Chondrocyte (in vitro differentiated cells): ENCODE data around the gene PTPRK. TPM values are rescaled to one million over a fixed set of nuclear protein-coding genes. Genes with fewer than 3 reads are reported as not detected.

Experiments
- DNase-seq: peaks from one replicate; pipeline ENCODE4 v3.0.0; 2021; ENCODE audit warnings: mixed read lengths, low spot score
- H3K27ac Mint-ChIP-seq: one replicate; pipeline ENCODE4 v1.8.0; 2021; ENCODE audit warnings: mild to moderate bottlenecking, moderate library complexity, mixed read lengths; ENCODE audit not compliant: unreplicated experiment
- H3K27me3 Mint-ChIP-seq: 2 replicates; pipeline ENCODE4 v1.8.0; 2021; ENCODE audit warnings: low read depth, mixed read lengths
- H3K36me3 Mint-ChIP-seq: 2 replicates; pipeline ENCODE4 v1.8.0; 2021; ENCODE audit warnings: low read depth, mixed read lengths
- H3K4me1 Mint-ChIP-seq: 2 replicates; pipeline ENCODE4 v1.8.0; 2021; ENCODE audit warnings: low read depth, mild to moderate bottlenecking, mixed read lengths
- H3K4me3 Mint-ChIP-seq: one replicate; pipeline ENCODE4 v1.8.0; 2021; ENCODE audit warnings: mild to moderate bottlenecking, moderate library complexity, mixed read lengths; ENCODE audit not compliant: unreplicated experiment
- H3K9me3 Mint-ChIP-seq: 2 replicates; pipeline ENCODE4 v1.8.0; 2021; ENCODE audit warnings: low read depth, mixed read lengths
- CTCF ChIP-seq: fragments of 200-600 bp; sonication (generic); IDR thresholded peaks from 2 replicates; pipeline ENCODE4 v1.5.0; 2021; ENCODE audit warnings: antibody characterized with exemption, mild to moderate bottlenecking, moderate library complexity
- total RNA-seq: library from RNA; stranded (reverse); gene quantifications from 3 replicates; pipeline ENCODE4 v1.2.1, GENCODE V29; 2021

Gene PTPRK
- total RNA-seq, 1 donor from 2014 or later = 63.3 TPM

GRCh38 chr6:128017288-128017687 lies 503.1 kb downstream of the PTPRK start:
- TF ChIP-seq CTCF = no peak
- no peaks in the 10 kb centered on the region for H3K36me3 Mint-ChIP-seq
- peaks cover 3% of the 10 kb centered on the region for H3K4me1 Mint-ChIP-seq
- no peak for DNase-seq
- no peak overlapping the region for H3K4me3 Mint-ChIP-seq
- H3K27ac Mint-ChIP-seq = no peak overlapping the region
- no peaks in the 10 kb centered on the region for H3K9me3 Mint-ChIP-seq
- no peaks in the 10 kb centered on the region for H3K27me3 Mint-ChIP-seq

- no peak overlapping the region for H3K4me3 Mint-ChIP-seq
- H3K27ac Mint-ChIP-seq = no peak overlapping the region
- H3K9me3 Mint-ChIP-seq = no peaks in the 10 kb centered on the region
- peak; percentile 39 for TF ChIP-seq CTCF
- H3K36me3 Mint-ChIP-seq = peaks cover 2% of the 10 kb centered on the region
- H3K27me3 Mint-ChIP-seq = no peaks in the 10 kb centered on the region
- H3K4me1 Mint-ChIP-seq = peaks cover 10% of the 10 kb centered on the region
- no peak for DNase-seq
Measured at GRCh38 chr6:128007658-128008057, 512.7 kb downstream of the PTPRK start.

- Mint-ChIP-seq H3K27me3 (no peaks in the 10 kb centered on the region), H3K9me3 (no peaks in the 10 kb centered on the region), H3K36me3 (peaks cover 2% of the 10 kb centered on the region), H3K27ac (no peak overlapping the region), H3K4me3 (no peak overlapping the region), H3K4me1 (peaks cover 8% of the 10 kb centered on the region)
- DNase-seq = no peak
- no peak for TF ChIP-seq CTCF
Measured at GRCh38 chr6:128005009-128005408, 515.4 kb downstream of the PTPRK start.

- Mint-ChIP-seq H3K27me3 (no peaks in the 10 kb centered on the region), H3K36me3 (peaks cover 6% of the 10 kb centered on the region), H3K9me3 (no peaks in the 10 kb centered on the region), H3K4me3 (no peak overlapping the region), H3K27ac (no peak overlapping the region), H3K4me1 (peaks cover 14% of the 10 kb centered on the region)
- TF ChIP-seq CTCF = no peak
- DNase-seq = no peak
Measured at GRCh38 chr6:128000363-128000762, 520.0 kb downstream of the PTPRK start.

GRCh38 chr6:127998985-127999384 lies 521.4 kb downstream of the PTPRK start:
- Mint-ChIP-seq H3K36me3 (peaks cover 3% of the 10 kb centered on the region), H3K4me1 (peaks cover 14% of the 10 kb centered on the region), H3K4me3 (no peak overlapping the region), H3K9me3 (no peaks in the 10 kb centered on the region), H3K27ac (no peak overlapping the region), H3K27me3 (no peaks in the 10 kb centered on the region)
- no peak for TF ChIP-seq CTCF
- DNase-seq = no peak
